Activated T-cell treated with anti-CD3 and anti-CD28 coated beads, Interleukin-2, amount 50 U/mL, for 72 hours (primary cell): ENCODE measurements around the gene ZNF532. TPM values are rescaled to one million over a fixed set of nuclear protein-coding genes. Genes with fewer than 3 reads are reported as not detected.

ENCODE experiments used
- ATAC-seq, 2 donors: fragments of 150-1000 bp; cut with Tn5 transposase; replicated peaks in 1 of 2; 2 replicates each; pipeline ENCODE4 v1.10.0; 2021; ENCODE audit warnings: moderate library complexity in 2 of 2, mild to moderate bottlenecking in 1 of 2
- DNase-seq, 2 donors: peaks; one replicate each; pipeline ENCODE4 v3.0.0; 2021 to 2022; ENCODE audit warnings: mixed read lengths in 1 of 2
- H3K27ac Mint-ChIP-seq: one replicate; pipeline ENCODE4 v1.8.0; 2022; ENCODE audit warnings: mild to moderate bottlenecking, moderate library complexity, mixed read lengths
- H3K27me3 Mint-ChIP-seq: one replicate; pipeline ENCODE4 v1.8.0; 2022; ENCODE audit warnings: low read depth, mixed read lengths
- H3K36me3 Mint-ChIP-seq, 2 donors: one replicate each; pipeline ENCODE4 v1.8.0; 2022; ENCODE audit warnings: mixed read lengths in 2 of 2, mild to moderate bottlenecking in 1 of 2; ENCODE audit not compliant: insufficient read depth in 2 of 2
- H3K4me1 Mint-ChIP-seq: one replicate; pipeline ENCODE4 v1.8.0; 2022; ENCODE audit warnings: low read depth, mixed read lengths
- H3K4me3 Mint-ChIP-seq, 2 donors: one replicate each; pipeline ENCODE4 v1.8.0; 2022; ENCODE audit warnings: mild to moderate bottlenecking in 2 of 2, mixed read lengths in 2 of 2, moderate library complexity in 2 of 2
- H3K9me3 Mint-ChIP-seq, 2 donors: one replicate each; pipeline ENCODE4 v1.8.0; 2022; ENCODE audit warnings: mixed read lengths in 2 of 2
- total RNA-seq, 2 donors: library from RNA; stranded (reverse); gene quantifications; one replicate each; pipeline ENCODE4 v1.2.3, GENCODE V29; 2022

The ZNF532 gene
- total RNA-seq, 2 donors from 2014 or later = 10.2 to 14.5 TPM

- no peaks in the 10 kb centered on the region for H3K4me1 Mint-ChIP-seq
- H3K36me3 Mint-ChIP-seq = no peaks in the 10 kb centered on the region
- peaks cover 34% of the 10 kb centered on the region for H3K27me3 Mint-ChIP-seq
- peak in 1 of 2 donors; percentile 48 for ATAC-seq
- peak overlapping the region in 1 of 2 donors; percentile 24 for H3K4me3 Mint-ChIP-seq
- no peak overlapping the region for H3K27ac Mint-ChIP-seq
- no peaks in the 10 kb centered on the region for H3K9me3 Mint-ChIP-seq
- no peak for DNase-seq
Observed at GRCh38 chr18:58970943-58971790, 106.5 kb downstream of the ZNF532 start.

- ATAC-seq (no peak), DNase-seq (no peak)
- Mint-ChIP-seq H3K27me3 (peaks cover 36% of the 10 kb centered on the region), H3K27ac (no peak overlapping the region), H3K9me3 (no peaks in the 10 kb centered on the region), H3K4me1 (no peaks in the 10 kb centered on the region), H3K36me3 (peaks cover 0 to 4% of the 10 kb centered on the region in 2 donors), H3K4me3 (no peak overlapping the region)
Observed at GRCh38 chr18:58975296-58975695, 110.6 kb downstream of the ZNF532 start.

GRCh38 chr18:58975781-58976180 lies 111.1 kb downstream of the ZNF532 start:
- Mint-ChIP-seq H3K9me3 (no peaks in the 10 kb centered on the region), H3K36me3 (peaks cover 0 to 4% of the 10 kb centered on the region in 2 donors), H3K27ac (no peak overlapping the region), H3K27me3 (peaks cover 36% of the 10 kb centered on the region), H3K4me3 (no peak overlapping the region), H3K4me1 (peaks cover 1% of the 10 kb centered on the region)
- ATAC-seq (no peak), DNase-seq (no peak)

- DNase-seq = no peak
- Mint-ChIP-seq H3K27ac (no peak overlapping the region), H3K4me1 (peaks cover 9% of the 10 kb centered on the region), H3K4me3 (no peak overlapping the region), H3K27me3 (peaks cover 27% of the 10 kb centered on the region), H3K36me3 (peaks cover 0 to 4% of the 10 kb centered on the region in 2 donors), H3K9me3 (no peaks in the 10 kb centered on the region)
- ATAC-seq = no peak
Observed at GRCh38 chr18:58977223-58977622, 112.5 kb downstream of the ZNF532 start.

GRCh38 chr18:58977801-58978200 lies 113.1 kb downstream of the ZNF532 start:
- peaks cover 0 to 4% of the 10 kb centered on the region in 2 donors for H3K36me3 Mint-ChIP-seq
- H3K9me3 Mint-ChIP-seq = no peaks in the 10 kb centered on the region
- peaks cover 9% of the 10 kb centered on the region for H3K4me1 Mint-ChIP-seq
- H3K27ac Mint-ChIP-seq = no peak overlapping the region
- ATAC-seq (no peak), DNase-seq (no peak)
- peaks cover 25% of the 10 kb centered on the region for H3K27me3 Mint-ChIP-seq
- H3K4me3 Mint-ChIP-seq = no peak overlapping the region

- Mint-ChIP-seq H3K4me1 (peaks cover 9% of the 10 kb centered on the region), H3K4me3 (no peak overlapping the region), H3K9me3 (no peaks in the 10 kb centered on the region), H3K36me3 (peaks cover 0 to 4% of the 10 kb centered on the region in 2 donors), H3K27me3 (peaks cover 34% of the 10 kb centered on the region), H3K27ac (no peak overlapping the region)
- DNase-seq (no peak), ATAC-seq (no peak)
Observed at GRCh38 chr18:58978916-58979315, 114.2 kb downstream of the ZNF532 start.

GRCh38 chr18:58979615-58980014 lies 114.9 kb downstream of the ZNF532 start:
- Mint-ChIP-seq H3K9me3 (no peaks in the 10 kb centered on the region), H3K4me1 (peaks cover 9% of the 10 kb centered on the region), H3K36me3 (peaks cover 0 to 4% of the 10 kb centered on the region in 2 donors), H3K4me3 (no peak overlapping the region), H3K27me3 (peaks cover 31% of the 10 kb centered on the region), H3K27ac (peak overlapping the region; percentile 51)
- DNase-seq (no peak), ATAC-seq (no peak)

- no peaks in the 10 kb centered on the region for H3K9me3 Mint-ChIP-seq
- H3K27ac Mint-ChIP-seq = no peak overlapping the region
- H3K27me3 Mint-ChIP-seq = peaks cover 22% of the 10 kb centered on the region
- H3K4me3 Mint-ChIP-seq = no peak overlapping the region
- H3K36me3 Mint-ChIP-seq = peaks cover 0 to 4% of the 10 kb centered on the region in 2 donors
- ATAC-seq (peak; percentile 40 to 71), DNase-seq (no peak)
- peaks cover 9% of the 10 kb centered on the region for H3K4me1 Mint-ChIP-seq
Observed at GRCh38 chr18:58980991-58981390, 116.3 kb downstream of the ZNF532 start.

- Mint-ChIP-seq H3K27ac (no peak overlapping the region), H3K27me3 (peaks cover 13% of the 10 kb centered on the region), H3K4me3 (no peak overlapping the region), H3K4me1 (peaks cover 9% of the 10 kb centered on the region), H3K9me3 (no peaks in the 10 kb centered on the region), H3K36me3 (peaks cover 0 to 4% of the 10 kb centered on the region in 2 donors)
- no peak for DNase-seq
- ATAC-seq = no peak
Observed at GRCh38 chr18:58983260-58984155, 118.8 kb downstream of the ZNF532 start.

- Mint-ChIP-seq H3K36me3 (peaks cover 0 to 6% of the 10 kb centered on the region in 2 donors), H3K4me3 (no peak overlapping the region), H3K27me3 (peaks cover 18% of the 10 kb centered on the region), H3K9me3 (peaks cover 0 to 5% of the 10 kb centered on the region in 2 donors), H3K4me1 (peaks cover 14% of the 10 kb centered on the region), H3K27ac (no peak overlapping the region)
- DNase-seq (no peak), ATAC-seq (no peak)
Observed at GRCh38 chr18:58988600-58988999, 123.9 kb downstream of the ZNF532 start.

GRCh38 chr18:58989184-58989759 lies 124.6 kb downstream of the ZNF532 start:
- H3K36me3 Mint-ChIP-seq = peaks cover 0 to 6% of the 10 kb centered on the region in 2 donors
- ATAC-seq (no peak), DNase-seq (no peak)
- H3K4me3 Mint-ChIP-seq = no peak overlapping the region
- peaks cover 16% of the 10 kb centered on the region for H3K27me3 Mint-ChIP-seq
- peak overlapping the region; percentile 32 for H3K27ac Mint-ChIP-seq
- peaks cover 0 to 5% of the 10 kb centered on the region in 2 donors for H3K9me3 Mint-ChIP-seq
- H3K4me1 Mint-ChIP-seq = peaks cover 14% of the 10 kb centered on the region

GRCh38 chr18:58990720-58991119 lies 126.0 kb downstream of the ZNF532 start:
- peaks cover 23% of the 10 kb centered on the region for H3K27me3 Mint-ChIP-seq
- H3K4me3 Mint-ChIP-seq = no peak overlapping the region
- peaks cover 0 to 5% of the 10 kb centered on the region in 2 donors for H3K9me3 Mint-ChIP-seq
- DNase-seq = no peak
- ATAC-seq = no peak
- H3K4me1 Mint-ChIP-seq = peaks cover 14% of the 10 kb centered on the region
- no peak overlapping the region for H3K27ac Mint-ChIP-seq
- H3K36me3 Mint-ChIP-seq = peaks cover 0 to 6% of the 10 kb centered on the region in 2 donors
